Stimulated activated CD4-positive, alpha-beta T cell treated with anti-CD3 and anti-CD28 coated beads, Interleukin-12 subunit alpha, Interleukin-12 subunit beta, amount 100 ng/mL, for 24 hours (primary cell): ENCODE data around the gene RAB27A.

ENCODE experiments used
- DNase-seq, 2 experiments: peaks; one replicate each; pipeline ENCODE4 v3.0.0-alpha.2; 2020; ENCODE audit warnings: low read depth in 2 of 2

The RAB27A gene

GRCh38 chr15:55222588-55222987, 67.0 kb downstream of the RAB27A start:
- no peak for DNase-seq

- DNase-seq = no peak
Measured at GRCh38 chr15:55221090-55222011, 68.3 kb downstream of the RAB27A start.

- no peak for DNase-seq
Measured at GRCh38 chr15:55220606-55221005, 69.0 kb downstream of the RAB27A start.

GRCh38 chr15:55218056-55218455, 71.6 kb downstream of the RAB27A start:
- no peak for DNase-seq

GRCh38 chr15:55204464-55204863, 85.1 kb downstream of the RAB27A start:
- no peak for DNase-seq

- no peak for DNase-seq
Measured at GRCh38 chr15:55202206-55202605, 87.4 kb downstream of the RAB27A start.

- no peak for DNase-seq
Measured at GRCh38 chr15:55198706-55199105, 90.9 kb downstream of the RAB27A start.

- no peak for DNase-seq
Measured at GRCh38 chr15:55197719-55198118, 91.9 kb downstream of the RAB27A start.

GRCh38 chr15:55197362-55197705, 92.3 kb downstream of the RAB27A start:
- DNase-seq = no peak

- DNase-seq = peak; percentile 91 to 93
Measured at GRCh38 chr15:55196458-55197361, 92.9 kb downstream of the RAB27A start, which contains the start of gene RSL24D1. TSS of gene RSL24D1 (minus strand) at chr15:55196941. CDS start at chr15:55196890, 51 bp downstream.

- no peak for DNase-seq
Measured at GRCh38 chr15:55195996-55196395, 93.6 kb downstream of the RAB27A start.

GRCh38 chr15:55194256-55194655, 95.4 kb downstream of the RAB27A start:
- no peak for DNase-seq

- no peak for DNase-seq
Measured at GRCh38 chr15:55186331-55186730, 103.3 kb downstream of the RAB27A start.

GRCh38 chr15:55183679-55184078, 105.9 kb downstream of the RAB27A start:
- DNase-seq = no peak

GRCh38 chr15:55179141-55179540, 110.5 kb downstream of the RAB27A start:
- no peak for DNase-seq

GRCh38 chr15:55170361-55170760, 119.3 kb downstream of the RAB27A start:
- DNase-seq = no peak

- DNase-seq = peak; percentile 2 to 52
Measured at GRCh38 chr15:55168350-55168974, 121.2 kb downstream of the RAB27A start.

- DNase-seq = no peak
Measured at GRCh38 chr15:55164284-55164683, 125.3 kb downstream of the RAB27A start.
